Glomerular endothelial cell (primary cell): ENCODE measurements around the gene AKR1C4. TPM values are rescaled to one million over a fixed set of nuclear protein-coding genes. Genes with fewer than 3 reads are reported as not detected.
"Not testable (repeated sequence)": the region's sequence is repeated elsewhere in the genome, so short reads cannot be mapped to it uniquely, and the experiment has no call there.

Experiments used
- DNase-seq: peaks from one replicate; pipeline ENCODE4 v3.0.0-alpha.2; 2011; ENCODE audit warnings: low read depth, low spot score; ENCODE audit errors: extremely low read depth
- total RNA-seq: library from RNA; depleted of rRNA; stranded (reverse); fragments of >200 nt; gene quantifications from 2 replicates; pipeline ENCODE4 v1.2.3, GENCODE V29; 2015

AKR1C4 gene
- total RNA-seq = not detected in 2 replicates

DNA sequence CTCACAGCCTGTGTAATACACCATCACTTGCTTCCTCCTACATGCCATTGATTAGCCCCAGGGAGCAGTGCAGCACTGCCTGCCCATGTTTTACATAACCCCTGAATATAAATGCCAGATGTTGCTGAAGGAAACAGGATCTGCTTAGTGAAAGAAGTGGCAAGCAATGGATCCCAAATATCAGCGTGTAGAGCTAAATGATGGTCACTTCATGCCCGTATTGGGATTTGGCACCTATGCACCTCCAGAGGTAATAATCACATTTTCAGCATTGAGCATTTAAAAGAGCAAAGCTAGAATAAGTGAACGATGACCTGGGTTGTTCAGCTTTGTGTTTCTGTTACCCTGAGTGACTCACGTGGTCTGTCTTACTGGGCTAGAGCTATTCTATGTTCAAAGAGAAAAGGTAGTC is at the start of gene AKR1C4:
AKR1C4 (plus strand) TSS at position 136 of the 412 bp plus-strand sequence; CDS start at position 167, 31 bp downstream.
- no peak for DNase-seq

DNA sequence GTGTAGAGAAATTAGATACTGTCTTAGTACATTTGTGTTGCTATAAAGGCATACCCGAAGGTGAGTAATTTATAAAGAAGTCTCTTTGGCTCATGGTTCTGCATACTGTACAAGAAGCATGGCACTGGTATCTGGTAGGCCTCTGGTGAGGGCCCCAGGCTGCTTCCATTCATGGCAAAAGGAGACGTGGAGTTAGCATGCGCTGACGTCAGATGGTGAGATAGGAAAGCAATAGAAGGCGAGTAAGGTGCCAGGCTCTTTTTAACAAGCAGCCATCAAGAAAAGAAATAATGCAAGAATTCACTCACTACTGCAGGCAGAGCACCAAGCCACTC is 49.8 kb upstream of the AKR1C4 start:
- no peak for DNase-seq

DNA sequence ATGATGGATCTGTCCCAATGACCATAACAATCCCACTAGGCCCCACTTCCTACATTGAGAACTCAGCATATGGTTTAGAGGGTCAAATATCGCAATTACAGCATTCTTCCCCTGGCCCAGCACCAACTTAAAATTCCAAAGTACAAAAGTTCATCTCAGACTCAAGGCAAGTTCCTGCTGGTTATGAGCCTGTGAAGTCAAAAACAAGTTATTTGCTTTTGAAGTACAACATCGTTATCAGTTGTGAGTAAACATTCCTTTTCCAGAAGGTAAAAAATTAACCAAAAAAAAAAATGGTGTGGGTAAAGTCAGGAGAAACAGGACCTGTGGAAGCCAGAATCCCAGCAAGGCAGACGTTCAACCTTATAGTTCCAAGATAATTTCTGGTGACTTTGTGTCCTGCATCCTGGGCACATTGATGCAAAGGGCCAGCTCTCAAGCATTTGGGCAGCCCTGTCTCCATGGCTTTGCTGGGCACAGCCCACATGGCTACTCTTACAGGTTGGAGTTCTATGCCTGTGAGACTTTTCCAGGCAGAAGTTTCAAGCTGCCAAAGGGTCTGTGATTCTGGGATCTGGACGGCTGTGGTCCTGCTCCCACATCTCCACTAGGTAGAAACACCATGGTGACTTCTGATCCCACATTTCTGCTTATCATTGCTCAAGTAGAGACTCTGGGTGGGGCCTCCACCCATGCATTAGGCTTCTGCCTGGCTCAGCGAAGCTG is 49.2 kb upstream of the AKR1C4 start:
- DNase-seq = no peak

DNA sequence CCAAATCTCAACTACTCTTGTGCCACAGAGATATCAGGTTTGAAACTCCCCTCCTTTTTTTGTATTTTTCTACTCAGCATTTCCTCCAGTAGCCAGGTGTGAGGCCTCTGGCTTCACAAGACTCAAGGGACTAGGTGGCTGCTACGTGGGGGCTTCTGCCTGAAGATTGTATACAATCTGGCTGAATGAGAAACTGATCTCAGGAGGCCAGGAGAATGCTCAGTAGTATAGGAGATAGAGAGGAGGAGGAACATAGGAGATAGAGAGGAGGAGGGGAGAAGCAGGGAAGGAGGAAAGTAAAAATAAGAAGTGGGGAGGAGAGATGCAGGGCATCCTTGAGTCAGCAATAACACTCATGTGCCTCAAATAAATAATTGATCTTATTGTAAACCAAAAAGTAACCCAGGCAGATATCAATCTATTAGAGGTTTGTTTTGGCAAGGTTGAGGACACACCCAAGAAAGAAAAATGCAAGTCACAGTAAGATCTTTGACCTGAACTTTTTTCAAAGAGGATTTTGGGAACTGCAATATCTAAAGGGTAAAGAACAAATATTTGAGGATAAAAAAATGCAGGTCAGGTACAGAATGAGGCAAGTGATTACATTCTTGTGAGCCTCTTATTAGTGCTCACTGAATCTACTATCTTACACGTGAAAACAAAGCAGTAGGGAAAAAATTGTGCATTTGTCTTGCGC is 48.5 kb upstream of the AKR1C4 start:
- no peak for DNase-seq

- DNase-seq = no peak
These were observed 48.0 kb upstream of the AKR1C4 start for GRCh38 chr10:5148678-5149032.

- DNase-seq = no peak
These were observed 45.6 kb upstream of the AKR1C4 start for GRCh38 chr10:5151076-5151475.

GRCh38 chr10:5155951-5156350 is 40.7 kb upstream of the AKR1C4 start:
- DNase-seq = no peak

DNA sequence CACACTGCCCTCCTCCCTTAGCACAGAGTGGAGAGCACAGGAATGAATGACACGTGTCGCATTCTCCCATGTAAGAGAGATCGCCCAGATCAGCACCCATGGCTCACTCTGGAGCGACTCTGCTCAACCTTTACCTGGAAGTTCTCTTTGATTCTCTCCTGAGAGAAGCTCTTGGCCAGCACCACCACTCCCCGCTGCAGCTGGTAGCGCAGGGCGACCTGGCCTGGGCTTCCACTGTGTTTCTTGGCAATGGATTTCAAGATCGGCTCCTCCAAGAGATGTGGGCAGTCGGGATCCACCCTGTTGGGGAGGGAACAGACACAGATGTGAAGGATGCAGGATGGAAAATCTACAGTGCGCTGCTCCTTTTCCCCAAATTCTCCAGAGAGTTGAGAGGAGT is 39.1 kb upstream of the AKR1C4 start:
- no peak for DNase-seq

DNA sequence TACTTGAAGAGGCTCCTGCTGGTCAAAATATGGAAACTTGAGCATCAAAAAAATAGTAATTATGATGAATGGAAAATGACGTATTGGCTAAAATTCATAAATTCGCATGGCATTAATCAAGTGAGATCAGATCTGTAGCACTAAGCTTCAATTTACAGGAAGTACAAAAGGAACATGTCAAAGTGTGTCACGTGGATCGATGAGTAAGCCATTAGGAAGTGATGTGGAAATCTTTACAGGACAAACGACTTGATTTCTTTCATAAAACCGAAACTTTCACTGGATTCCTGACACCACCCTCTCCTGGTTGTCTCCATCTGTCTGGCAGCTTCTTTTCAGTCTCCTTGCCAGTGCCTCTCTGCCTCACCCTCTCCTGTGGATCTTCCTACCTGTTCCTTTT is 37.5 kb upstream of the AKR1C4 start:
- DNase-seq = no peak

DNA sequence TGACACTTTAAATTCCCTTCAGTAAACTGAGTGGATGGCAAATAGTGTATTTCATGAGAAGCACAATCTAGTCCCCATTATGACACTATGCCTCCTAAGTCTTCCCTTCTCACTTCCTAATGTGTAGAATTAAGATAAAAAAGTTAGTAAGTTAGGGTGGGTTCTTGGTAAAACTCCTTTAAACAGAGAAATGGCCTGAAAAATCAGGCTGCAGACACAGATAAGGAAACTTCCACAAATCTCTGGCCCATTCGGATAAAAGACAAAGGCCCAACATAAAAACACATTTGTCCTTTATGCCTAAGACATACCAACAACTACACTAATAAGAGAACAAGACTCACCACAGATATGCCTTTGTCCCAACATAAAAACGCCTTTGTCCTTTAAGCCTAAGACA is 33.1 kb upstream of the AKR1C4 start:
- DNase-seq = no peak

DNA sequence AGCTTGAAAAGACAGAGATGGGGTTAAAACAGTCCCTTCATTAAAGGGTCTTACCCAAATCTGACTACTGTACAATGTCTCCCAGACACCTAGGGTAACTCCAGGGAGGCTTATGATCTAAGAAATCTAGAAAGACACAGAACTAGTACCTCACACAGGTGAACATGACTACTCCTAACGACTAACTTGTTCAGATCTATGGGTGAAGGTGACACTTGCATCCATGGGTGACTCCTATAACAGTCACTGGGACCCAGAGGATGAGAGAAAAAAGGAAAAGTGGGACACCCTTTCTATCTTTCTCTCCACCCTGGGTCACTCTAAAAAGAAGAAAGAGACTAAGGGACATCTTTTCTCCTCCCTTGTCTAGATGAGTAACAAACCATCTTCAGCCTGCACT is 30.9 kb upstream of the AKR1C4 start:
- no peak for DNase-seq

- DNase-seq = no peak
These were observed 27.7 kb upstream of the AKR1C4 start for GRCh38 chr10:5168897-5169420.

- not testable (repeated sequence) for DNase-seq
These were observed 21.1 kb upstream of the AKR1C4 start for GRCh38 chr10:5175581-5175980.

- DNase-seq = not testable (repeated sequence)
These were observed 16.1 kb upstream of the AKR1C4 start for GRCh38 chr10:5180503-5180902.

DNA sequence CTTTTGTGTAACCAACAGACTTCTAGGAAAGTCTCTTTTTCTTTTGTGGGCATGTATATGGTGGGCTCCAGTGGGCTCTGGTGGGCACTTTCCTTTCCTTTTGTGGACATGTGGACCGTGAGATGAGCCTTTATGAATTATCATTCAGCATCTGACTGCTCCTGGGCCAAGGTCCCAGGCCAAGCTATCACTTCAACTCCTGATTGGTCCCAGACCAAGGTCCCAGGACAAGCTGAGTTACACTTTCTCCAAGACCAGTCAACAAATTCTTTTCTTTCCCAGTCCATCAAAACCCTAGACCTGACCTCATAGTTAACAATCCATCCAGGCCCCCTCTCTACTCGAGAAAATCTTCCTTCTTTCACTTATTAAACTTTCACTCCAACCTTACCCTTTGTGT is 12.7 kb upstream of the AKR1C4 start:
- no peak for DNase-seq

- no peak for DNase-seq
These were observed 11.5 kb upstream of the AKR1C4 start, which contains the start of gene AKR1C8 for GRCh38 chr10:5184987-5185775. TSS of gene AKR1C8 (minus strand) at chr10:5185150. CDS start at chr10:5185104, 46 bp downstream.

- DNase-seq = no peak
These were observed 8.8 kb upstream of the AKR1C4 start for GRCh38 chr10:5187867-5188266.

DNA sequence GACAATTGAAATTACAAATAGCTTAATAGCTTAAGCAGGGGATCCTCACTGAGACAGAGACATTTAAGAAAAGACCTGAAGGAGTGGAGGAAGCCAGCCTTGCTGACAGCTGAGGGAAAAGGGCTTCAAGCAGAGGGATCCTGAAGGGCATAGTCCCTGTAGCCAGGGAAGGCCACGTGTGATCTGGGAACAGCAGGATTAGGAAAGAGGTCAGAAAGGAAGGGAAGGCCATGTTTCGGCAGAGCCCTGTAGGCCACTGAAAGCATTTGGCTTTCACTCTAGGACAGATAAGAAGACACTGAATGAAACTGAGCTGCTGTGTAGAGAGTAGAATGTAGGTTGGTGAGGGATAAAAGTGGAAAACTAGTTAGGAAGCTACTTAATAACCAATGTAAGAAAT is 8.3 kb upstream of the AKR1C4 start:
- DNase-seq = no peak

DNA sequence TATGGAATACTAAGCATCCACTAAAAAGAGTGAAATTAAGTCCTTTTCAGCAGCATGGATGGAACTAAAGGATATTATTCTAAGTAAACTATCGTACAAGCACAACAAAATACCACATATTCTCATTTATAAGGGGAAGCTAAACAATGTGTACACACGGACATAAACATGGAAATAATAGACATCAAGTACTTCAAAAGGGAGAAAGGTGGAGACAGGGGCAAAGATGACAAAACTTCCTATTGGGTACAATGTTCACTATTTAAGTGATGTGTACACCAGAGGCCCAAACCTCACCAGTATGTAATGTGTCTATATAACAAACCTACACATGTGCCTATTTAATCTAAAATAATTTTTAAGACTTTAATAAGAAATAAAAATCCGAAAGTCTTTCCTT is 2.2 kb upstream of the AKR1C4 start:
- DNase-seq = no peak

GRCh38 chr10:5195727-5196374 is 786 bp upstream of the AKR1C4 start:
- DNase-seq = no peak

- no peak for DNase-seq
These were observed 1.7 kb downstream of the AKR1C4 start for GRCh38 chr10:5198386-5198785.
